HG03039 (cell line): ENCODE data around the gene EML2.
"Not testable (repeated sequence)": the region's sequence is repeated elsewhere in the genome, so short reads cannot be mapped to it uniquely, and the experiment has no call there.

Experiments used
- ATAC-seq: cut with Tn5 transposase; IDR thresholded peaks from one replicate; pipeline ENCODE4 v1.9.1; 2021; ENCODE audit warnings: mild to moderate bottlenecking, moderate library complexity; ENCODE audit not compliant: unreplicated experiment

Gene EML2, protein sequence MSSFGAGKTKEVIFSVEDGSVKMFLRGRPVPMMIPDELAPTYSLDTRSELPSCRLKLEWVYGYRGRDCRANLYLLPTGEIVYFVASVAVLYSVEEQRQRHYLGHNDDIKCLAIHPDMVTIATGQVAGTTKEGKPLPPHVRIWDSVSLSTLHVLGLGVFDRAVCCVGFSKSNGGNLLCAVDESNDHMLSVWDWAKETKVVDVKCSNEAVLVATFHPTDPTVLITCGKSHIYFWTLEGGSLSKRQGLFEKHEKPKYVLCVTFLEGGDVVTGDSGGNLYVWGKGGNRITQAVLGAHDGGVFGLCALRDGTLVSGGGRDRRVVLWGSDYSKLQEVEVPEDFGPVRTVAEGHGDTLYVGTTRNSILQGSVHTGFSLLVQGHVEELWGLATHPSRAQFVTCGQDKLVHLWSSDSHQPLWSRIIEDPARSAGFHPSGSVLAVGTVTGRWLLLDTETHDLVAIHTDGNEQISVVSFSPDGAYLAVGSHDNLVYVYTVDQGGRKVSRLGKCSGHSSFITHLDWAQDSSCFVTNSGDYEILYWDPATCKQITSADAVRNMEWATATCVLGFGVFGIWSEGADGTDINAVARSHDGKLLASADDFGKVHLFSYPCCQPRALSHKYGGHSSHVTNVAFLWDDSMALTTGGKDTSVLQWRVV

DNA sequence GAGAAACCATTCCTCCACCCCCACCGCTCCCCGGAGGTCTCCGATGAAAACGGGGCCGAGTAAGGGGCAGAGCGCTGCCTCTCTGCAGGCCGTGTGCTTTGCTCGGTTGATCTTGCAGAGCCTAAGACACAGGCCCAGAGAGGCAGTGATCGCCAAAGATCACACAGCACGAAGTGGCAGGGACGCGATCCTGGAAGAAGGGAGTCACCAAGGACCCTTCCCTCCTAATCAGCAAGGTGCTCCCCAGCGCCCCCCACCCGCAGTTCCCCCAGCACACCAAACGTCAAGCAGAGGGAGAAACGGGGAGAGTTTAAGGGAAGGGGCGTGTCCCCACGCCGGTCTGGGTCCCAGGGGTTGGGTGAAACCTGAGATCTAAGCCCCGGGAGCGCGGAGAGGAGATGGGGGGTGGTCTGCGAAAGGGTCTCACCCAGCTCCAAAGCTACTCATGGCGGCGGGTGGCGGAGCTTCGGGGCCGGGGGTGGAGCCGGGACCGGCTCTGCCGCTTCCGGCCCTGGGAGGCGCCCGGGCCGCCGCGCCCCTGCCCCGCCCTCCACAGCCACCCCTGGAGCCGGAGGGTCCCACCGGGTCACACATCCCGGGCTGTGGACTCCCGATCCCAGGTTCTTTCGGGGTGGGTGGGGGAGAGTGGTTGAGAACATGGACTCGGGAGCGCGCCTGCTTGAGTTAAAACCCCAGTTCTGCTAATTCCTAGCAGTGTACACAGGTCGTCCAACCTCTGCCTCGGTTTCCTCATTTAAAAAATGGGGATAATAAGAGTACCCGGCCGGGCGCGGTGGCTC is at the start of gene EML2:
EML2 (minus strand) TSS at position 468 of the 800 bp plus-strand sequence; CDS start at position 447, 21 bp downstream.
- ATAC-seq: no peak

DNA sequence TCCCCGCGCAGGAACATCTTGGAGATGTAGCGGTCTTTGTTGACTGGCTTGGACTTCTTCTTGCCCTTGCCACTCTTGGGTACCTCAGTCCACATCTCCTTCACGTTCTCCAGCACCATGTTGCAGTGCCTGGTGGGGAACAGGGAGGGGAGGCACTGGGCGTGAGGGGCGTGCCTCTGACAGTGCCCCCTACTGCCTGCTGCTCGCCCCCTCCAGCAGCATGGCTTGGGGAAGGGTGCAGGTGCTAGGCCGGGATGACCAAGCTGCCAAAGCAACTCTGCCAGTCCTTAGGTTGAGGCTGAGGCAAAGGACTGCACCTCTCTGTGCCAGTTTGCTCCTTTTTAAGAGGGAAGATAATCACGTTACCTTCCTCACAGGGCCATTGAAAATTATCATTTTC is 48.4 kb upstream of the EML2 start:
- no peak for ATAC-seq

DNA sequence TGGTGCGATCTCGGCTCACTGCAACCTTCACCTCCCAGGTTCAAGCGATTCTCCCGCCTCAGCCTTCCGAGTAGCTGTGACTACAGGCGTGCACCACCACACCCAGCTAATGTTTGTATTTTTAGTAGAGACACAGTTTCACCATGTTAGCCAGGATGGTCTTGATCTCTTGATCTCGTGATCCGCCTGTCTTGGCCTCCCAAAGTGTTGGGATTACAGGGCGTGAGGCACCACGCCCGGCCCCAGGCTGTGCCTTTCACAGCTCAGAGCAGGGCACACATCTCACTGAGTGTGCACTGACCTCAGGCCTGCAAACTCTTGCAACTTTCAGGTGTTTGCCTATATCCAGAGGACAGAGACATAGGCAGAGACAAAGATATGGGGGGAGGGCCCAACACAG is 45.8 kb upstream of the EML2 start:
- ATAC-seq: not testable (repeated sequence)

DNA sequence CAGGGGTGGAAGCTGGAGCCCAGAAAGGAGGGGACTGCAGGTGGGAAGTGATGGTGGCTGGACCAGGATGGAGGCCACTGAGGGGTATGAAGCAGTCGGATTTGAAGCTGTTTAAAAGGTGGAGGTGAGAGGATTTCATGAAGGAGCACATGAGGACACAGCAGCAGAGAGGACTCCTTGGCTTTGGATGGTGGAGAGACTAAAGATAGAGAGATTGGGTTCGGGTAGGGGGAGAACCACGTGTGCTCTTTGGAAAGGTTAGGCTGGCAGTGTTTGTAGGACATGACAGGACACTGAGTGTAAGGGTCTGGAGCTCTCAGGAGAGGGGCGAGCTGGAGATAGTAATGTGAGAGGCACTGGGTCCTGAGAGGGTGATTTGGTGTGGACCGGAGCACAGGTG is 43.7 kb upstream of the EML2 start:
- no peak for ATAC-seq

DNA sequence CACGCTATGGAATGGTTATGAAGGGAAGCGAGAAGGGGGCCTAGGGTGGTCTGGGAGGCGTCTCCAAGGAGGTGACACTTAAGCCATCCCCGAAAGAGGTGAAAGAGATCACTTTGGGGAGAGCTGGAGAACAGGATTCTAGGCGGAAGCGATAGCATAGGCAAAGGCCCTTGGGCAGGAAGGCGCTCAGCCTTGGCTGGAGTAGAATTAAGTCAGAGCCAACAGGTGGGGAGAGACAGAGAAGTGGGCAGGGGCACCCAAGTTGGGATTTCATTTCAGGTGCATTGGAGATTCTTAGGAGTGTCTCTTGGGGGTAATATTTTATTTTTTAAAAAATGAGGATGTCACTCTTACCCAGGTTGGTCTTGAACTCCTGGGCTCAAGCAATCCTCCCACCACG is 42.9 kb upstream of the EML2 start:
- ATAC-seq: no peak

DNA sequence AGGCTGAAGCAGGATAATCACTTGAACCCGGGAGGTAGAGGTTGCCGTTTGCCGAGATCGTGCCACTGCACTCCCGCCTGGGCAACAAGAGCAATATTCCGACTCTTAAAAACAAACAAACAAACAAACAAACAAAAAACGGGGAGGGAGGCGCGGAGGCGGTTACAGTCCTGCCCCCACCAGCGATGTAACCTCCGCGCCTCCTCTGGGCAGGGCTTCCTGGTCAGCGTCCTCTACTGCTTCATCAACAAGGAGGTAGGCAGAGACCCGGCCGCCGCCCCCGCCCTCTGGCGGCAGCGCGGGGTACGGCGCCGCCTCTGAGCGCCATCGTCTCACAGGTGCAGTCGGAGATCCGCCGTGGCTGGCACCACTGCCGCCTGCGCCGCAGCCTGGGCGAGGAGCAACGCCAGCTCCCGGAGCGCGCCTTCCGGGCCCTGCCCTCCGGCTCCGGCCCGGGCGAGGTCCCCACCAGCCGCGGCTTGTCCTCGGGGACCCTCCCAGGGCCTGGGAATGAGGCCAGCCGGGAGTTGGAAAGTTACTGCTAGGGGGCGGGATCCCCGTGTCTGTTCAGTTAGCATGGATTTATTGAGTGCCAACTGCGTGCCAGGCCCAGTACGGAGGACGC is 42.3 kb upstream of the EML2 start:
- ATAC-seq: peak; percentile 72

DNA sequence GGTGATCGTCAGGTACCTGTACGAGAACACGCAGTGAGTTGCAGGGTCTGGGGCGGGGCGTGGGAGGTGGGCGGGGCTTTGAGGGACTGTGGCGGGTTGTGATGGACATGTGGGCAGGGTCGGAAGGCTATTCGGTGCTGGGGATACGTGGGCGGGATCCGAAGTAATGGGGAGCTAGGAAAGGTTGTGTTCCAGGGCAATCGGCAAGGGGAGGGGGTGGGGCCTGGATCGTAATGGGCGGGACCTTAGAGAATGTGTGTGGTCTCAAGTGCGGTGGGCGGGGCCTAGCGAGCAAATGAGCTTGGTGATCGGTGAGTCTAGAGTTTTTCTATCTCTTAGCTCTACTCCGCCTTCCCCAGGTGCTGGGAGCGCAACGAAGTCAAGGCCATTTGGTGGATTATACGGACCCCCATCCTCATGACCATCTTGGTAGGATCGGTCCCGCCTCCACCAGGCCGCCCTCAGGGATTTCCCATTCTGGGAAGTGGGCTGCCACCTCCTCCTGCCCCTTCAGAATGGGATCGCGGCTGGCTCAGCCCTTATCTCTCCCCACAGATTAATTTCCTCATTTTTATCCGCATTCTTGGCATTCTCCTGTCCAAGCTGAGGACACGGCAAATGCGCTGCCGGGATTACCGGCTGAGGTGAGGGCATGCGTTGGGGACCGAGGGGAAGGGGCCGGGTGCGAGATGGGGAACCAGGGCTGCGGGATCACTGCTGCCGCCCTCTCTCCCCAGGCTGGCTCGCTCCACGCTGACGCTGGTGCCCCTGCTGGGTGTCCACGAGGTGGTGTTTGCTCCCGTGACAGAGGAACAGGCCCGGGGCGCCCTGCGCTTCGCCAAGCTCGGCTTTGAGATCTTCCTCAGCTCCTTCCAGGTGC is 38.4 kb upstream of the EML2 start:
- ATAC-seq: no peak

DNA sequence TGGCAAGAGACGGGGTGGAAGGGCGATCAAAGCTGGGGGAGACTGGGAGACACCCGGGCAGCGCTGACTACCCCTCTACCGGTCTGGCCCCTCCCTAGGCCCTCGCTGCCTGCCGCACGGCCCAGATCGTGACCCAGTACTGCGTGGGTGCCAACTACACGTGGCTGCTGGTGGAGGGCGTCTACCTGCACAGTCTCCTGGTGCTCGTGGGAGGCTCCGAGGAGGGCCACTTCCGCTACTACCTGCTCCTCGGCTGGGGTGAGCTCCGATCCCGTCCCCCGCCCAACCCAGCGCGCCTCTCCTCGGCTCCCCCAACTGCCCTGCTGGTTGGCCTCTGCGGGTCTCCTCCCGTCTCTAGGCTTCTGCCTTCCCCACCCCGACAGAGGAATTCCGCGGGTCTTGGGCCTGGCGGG is 37.7 kb upstream of the EML2 start:
- ATAC-seq: no peak

DNA sequence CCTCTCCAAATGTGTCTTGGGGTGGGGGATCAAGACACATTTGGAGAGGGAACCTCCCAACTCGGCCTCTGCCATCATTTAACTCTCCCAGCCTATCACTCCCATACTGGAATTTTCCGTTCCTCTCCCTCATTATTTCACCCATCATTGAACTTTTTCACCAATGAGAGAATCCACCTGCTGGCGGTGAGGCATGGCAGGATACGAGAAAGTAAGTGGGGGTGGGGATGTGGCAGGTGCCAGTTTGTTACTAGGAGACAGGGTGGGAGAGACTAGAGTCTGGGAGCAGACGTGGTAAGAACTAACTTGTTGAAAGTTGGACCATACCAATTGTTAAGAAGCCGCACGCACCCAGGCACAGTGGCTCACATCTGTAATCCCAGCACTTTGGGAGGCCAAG is 35.7 kb upstream of the EML2 start:
- no peak for ATAC-seq

DNA sequence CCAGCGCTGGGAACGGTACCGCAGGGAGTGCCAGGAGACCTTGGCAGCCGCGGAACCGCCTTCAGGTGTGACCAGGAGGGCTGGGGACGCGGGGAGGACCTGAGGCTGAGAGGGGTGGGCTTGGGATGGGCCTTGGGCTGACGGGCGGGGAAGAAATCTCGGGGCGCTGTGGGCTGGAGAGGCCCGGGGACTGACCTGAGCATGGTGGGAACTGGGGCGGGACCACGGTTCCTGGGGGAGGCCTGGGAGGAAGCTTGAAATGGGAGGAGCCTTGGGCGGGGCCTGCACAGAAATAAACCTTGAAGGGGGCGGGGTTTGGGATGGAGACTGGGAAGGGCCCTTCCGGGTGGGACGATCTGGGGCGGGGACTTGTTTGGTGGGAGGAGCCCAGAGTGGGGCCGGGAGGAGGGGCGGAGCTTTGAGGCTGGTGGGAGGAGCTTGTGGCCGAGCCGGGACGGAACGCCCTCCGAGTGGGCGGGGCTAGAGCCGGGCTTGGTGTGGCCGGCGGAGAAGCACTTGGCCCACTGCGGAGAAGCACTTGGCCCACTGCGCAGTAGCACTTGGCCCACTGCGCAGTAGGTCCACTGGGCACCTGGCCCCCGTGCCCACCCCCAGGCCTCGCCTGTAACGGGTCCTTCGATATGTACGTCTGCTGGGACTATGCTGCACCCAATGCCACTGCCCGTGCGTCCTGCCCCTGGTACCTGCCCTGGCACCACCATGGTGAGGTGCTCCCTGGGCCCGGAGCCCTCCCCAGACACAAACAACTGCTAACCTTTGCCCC is 31.7 kb upstream of the EML2 start:
- no peak for ATAC-seq

DNA sequence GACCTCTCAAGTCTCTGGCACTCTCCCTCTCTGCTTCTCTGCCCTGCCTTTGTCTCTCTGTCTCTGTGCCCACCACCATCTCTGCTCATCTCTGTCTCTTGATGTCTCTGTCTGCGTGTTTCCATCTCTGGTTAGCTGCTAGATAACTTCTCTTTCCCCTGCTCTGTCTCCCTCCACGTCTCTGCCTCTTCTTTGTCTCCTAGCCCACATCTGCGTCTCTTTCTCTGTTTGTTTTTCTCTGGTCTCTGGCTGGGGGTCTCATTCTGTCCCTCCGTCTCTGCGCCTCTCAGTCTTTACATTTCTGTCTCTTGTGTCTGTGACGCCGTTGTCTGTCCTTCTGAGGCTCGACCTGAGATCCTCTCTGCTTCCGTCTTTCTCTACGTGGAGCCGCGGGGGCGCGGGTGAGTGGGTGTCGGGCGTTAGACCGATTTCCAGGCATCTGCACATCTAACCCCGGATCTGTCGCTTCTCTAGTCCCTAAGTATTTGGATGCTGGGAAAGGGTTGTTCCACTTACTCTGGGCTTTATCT is 29.2 kb upstream of the EML2 start:
- ATAC-seq: no peak

DNA sequence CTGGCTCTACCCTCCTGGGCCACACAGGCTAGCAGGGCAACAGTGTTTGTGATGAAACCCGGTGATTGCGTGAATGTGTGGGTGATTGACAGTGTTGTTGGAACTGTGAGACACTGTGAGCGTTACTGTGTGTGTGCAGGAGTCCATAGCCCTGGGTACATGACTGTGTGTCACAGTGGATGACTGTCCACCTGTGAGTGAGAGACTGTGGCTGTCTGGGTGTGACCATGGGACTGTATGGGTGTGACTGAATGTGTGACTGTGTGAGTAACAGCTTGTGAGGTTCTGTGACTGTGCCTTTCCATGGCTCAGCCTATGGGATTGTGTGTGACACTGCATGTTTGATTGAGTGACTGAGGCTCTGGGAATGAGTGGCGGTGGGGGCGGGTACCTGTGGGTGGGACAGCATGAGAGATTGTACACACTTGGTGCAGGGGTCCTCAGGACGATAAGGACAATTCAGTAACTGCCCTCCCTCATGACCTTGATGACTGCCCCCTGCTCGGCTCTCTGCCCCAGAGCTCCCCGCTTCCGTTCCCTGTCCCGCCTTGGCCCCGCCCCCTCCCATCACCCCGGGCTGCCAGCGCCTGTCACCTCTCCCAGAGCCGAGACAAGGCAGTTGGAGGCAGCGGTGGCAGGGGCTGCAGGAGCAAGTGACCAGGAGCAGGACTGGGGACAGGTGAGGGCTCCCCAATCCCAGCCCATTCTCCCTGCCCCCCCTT is 28.6 kb upstream of the EML2 start, which contains the start of gene GIPR:
GIPR (plus strand) TSS at position 602 of the 722 bp plus-strand sequence. CDS start 1,300 bp downstream, outside the sequence.
- ATAC-seq: no peak

DNA sequence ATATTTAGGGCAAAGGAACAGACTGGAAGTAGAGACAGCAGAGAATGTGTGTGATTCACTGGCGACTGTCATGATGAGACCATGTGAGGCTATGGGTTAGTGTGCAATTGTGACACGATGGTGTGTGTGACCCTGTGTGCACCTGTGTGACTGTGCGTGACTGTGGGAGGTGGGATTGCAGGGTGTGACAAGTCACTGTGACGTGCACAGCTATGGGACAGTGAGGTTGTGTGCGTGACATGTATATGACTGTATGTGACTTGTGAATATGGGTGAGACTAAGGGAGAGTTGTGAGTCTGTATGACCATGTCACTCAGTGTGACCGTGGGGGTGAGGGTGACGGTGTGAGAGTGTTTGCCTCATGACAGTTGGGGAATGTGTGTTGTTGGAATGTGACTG is 25.4 kb upstream of the EML2 start:
- ATAC-seq: no peak

DNA sequence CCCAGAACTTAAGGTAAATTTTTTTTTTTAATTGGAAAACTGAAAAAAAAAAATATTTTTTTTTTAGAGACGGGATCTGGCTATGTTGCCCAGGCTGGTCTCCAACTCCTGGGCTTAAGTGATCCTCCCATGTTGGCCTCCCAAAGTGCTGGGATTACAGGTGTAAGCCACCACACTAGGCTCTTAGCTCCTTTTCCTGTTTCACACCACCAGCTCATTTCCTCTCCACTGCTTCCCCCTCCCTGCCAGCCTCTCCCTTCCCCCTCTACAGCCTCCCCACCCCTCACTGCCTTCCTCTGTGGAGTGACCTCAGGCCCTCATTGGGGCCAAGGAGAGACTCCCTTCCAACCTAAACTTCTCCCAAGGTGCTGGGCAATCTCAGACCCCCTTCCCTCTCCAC is 24.6 kb upstream of the EML2 start:
- ATAC-seq: no peak

DNA sequence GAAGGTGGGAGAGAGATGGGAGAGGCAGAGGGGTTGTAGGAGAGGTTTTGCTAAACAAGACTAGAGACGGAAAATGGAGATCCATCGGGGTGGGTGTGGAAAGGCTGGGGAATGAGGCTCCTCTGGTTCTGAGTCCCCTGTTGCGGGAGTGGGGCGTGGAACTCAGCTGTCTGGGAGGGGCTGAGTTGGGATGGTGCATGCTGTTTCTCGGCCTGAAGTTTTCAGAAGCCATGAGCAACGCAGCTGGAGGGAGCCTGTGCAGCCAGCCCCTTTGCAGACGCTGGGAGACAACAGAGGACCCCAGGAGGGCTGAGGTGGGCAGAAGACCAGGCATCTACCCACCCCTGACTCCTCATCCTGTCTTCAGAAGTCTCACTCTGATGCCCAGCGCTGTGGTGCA is 21.4 kb upstream of the EML2 start:
- ATAC-seq: no peak

DNA sequence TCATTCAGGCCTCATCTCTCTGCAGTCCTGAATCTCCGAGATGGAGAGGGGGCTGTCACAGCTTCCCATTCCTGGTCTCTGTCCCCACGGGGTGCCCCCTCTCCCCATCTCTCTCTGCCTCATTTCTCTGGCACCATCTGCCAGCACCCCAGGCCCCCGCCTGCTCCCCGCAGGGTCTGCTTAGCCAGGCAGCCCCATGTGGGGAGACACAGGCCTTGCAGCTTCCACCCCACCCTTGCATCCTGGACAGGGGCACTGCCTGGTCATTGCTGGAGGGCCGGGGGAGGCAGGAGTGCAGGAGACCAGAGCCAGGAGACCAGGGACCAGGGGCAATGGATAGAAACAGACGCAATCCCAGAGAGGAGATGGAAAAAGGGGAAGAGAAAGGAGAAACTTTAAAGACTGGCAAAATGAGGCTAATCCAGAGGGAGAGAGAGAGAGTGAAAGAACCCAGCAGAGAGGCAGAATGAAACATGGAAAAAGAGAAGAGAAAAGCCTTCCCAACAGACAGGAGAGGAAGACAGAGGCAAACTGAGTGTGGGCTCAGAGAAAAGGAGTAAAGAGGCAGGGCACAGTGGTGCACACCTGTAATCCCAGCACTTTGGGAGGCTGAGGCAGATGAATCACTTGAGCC is 20.0 kb upstream of the EML2 start:
- ATAC-seq: no peak

DNA sequence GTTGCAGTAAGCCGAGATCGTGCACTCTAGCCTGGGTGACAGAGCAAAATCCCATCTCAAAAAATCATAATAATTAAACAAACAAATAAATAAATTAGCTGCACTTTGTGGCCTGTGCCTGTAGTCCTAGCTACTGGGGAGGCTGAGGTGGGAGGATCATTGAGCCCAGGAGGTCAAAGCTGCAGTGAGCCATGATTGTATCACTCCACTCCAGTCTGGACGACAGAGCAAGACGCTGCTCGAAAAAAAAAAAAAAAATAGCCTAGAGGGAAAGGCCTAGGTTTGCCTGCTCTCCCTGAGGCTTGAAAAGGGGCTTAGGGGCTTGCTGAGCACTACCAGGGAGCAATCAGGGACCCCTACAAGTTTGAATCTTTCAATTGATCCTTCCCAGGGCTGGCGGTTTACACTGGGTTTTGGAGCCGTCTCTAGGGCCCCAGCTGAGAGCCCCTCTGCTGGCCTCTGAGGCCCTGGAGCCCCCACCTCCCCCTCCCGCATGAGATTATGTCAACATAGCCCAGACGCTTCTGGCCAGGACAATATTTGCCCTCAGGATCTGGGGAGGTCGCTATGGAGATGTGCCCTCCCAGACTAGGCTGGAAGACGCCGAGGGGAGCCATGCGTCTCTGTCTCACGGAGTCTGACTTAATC is 18.4 kb upstream of the EML2 start:
- ATAC-seq: no peak
